Uterus (tissue), 2 donors: ENCODE results near the gene AZIN2.

Experiments
- POLR2A ChIP-seq, 2 donors: fragments of 450-650 bp; IDR thresholded peaks; one replicate each; pipeline ENCODE4 v1.6.1; 2016; ENCODE audit warnings: antibody characterized with exemption in 2 of 2, mild to moderate bottlenecking in 1 of 2, moderate library complexity in 1 of 2
- TF ChIP-seq, protein P1 (sequence below), 4 experiments: fragments of 200-600 bp in 2 of 4; fragments of 450-650 bp in 2 of 4; sonication (generic) in 2 of 4; IDR thresholded peaks; one replicate each; pipeline ENCODE4 v1.5.1; 2016 to 2019; ENCODE audit warnings: antibody characterized with exemption in 4 of 4, mild to moderate bottlenecking in 2 of 4, moderate library complexity in 1 of 4

DNA sequence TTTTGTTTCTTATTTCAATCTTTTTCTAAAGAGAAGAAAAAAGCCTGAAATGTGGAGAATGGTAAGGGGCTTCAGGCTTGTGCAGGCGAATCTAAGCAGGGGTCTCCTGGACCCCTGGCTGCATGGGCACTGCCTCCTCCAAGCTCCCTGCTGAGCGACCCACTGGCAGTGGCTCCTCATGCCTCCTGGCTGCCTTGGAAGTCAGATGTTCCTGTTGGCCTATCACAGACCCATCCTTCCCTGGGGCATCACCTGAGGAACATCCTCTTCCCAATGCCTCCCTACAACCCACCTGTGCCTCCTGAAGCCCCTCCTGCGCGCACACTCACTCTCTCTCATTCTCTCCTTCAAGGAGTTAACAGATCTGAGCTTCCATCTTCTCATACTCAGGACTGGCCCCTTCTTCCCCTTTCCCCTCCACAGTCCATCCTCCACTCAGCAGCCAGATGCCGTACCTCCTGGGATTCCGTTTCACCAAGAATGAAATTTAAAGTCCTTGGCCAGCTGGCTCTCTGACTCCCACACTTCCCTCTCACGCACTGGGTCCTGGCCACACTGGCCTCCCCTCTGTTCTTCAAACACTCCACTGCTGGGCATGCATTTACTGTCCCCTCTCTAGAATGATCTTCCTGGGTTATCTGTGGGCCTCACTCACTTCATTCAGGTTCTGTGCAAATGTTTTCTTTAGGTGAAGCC is 41.7 kb downstream of the AZIN2 start:
- TF ChIP-seq, protein P1, sequence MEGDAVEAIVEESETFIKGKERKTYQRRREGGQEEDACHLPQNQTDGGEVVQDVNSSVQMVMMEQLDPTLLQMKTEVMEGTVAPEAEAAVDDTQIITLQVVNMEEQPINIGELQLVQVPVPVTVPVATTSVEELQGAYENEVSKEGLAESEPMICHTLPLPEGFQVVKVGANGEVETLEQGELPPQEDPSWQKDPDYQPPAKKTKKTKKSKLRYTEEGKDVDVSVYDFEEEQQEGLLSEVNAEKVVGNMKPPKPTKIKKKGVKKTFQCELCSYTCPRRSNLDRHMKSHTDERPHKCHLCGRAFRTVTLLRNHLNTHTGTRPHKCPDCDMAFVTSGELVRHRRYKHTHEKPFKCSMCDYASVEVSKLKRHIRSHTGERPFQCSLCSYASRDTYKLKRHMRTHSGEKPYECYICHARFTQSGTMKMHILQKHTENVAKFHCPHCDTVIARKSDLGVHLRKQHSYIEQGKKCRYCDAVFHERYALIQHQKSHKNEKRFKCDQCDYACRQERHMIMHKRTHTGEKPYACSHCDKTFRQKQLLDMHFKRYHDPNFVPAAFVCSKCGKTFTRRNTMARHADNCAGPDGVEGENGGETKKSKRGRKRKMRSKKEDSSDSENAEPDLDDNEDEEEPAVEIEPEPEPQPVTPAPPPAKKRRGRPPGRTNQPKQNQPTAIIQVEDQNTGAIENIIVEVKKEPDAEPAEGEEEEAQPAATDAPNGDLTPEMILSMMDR (IDR thresholded peaks at IDR 0.05): no peak
- no peak for TF ChIP-seq POLR2A (IDR thresholded peaks at IDR 0.05)
